Activated CD4-positive, alpha-beta memory T cell treated with anti-CD3 and anti-CD28 coated beads, Interleukin-2, amount 10 ng/mL, durations not matched to agents 7 days and 5 days (primary cell): Measurements from ENCODE around the gene FOXP1. TPM values are rescaled to one million over a fixed set of nuclear protein-coding genes. Genes with fewer than 3 reads are reported as not detected.
A peak's percentile ranks its signal among the peaks of the same experiment; 100 is the strongest.

ENCODE experiments used
- CTCF ChIA-PET: fragments of 350-600 bp; sonication (Branson Sonifier 250); formaldehyde crosslinking; loops from one replicate; lab custom pipeline; 2021; ENCODE audit warnings: antibody characterized with exemption, inconsistent platforms; lab: Charles Lee
- POLR2A ChIA-PET: fragments of 350-600 bp; sonication (Branson Sonifier 250); formaldehyde crosslinking; loops from one replicate; lab custom pipeline; 2021; ENCODE audit warnings: antibody characterized with exemption; lab: Charles Lee
- DNase-seq: peaks from one replicate; pipeline ENCODE4 v3.0.0-alpha.2; 2020
- H3K27ac Mint-ChIP-seq: one replicate; pipeline ENCODE4 v1.8.0; 2021; ENCODE audit warnings: mild to moderate bottlenecking, mixed read lengths
- H3K27me3 Mint-ChIP-seq: one replicate; pipeline ENCODE4 v1.8.0; 2021; ENCODE audit warnings: mixed read lengths
- H3K36me3 Mint-ChIP-seq: one replicate; pipeline ENCODE4 v1.8.0; 2021; ENCODE audit warnings: low read depth, mixed read lengths
- H3K4me1 Mint-ChIP-seq: one replicate; pipeline ENCODE4 v1.8.0; 2021; ENCODE audit warnings: mixed read lengths
- H3K4me3 Mint-ChIP-seq: one replicate; pipeline ENCODE4 v1.8.0; 2021; ENCODE audit warnings: mild to moderate bottlenecking, mixed read lengths
- H3K9me3 Mint-ChIP-seq: one replicate; pipeline ENCODE4 v1.8.0; 2021; ENCODE audit warnings: mixed read lengths
- total RNA-seq, 2 experiments: library from RNA; stranded (reverse); gene quantifications; one replicate each; pipeline ENCODE4 v1.2.3, GENCODE V29; 2021

Gene FOXP1
- total RNA-seq, 2 experiments from 2014 or later = 71.3 to 76.9 TPM

DNA sequence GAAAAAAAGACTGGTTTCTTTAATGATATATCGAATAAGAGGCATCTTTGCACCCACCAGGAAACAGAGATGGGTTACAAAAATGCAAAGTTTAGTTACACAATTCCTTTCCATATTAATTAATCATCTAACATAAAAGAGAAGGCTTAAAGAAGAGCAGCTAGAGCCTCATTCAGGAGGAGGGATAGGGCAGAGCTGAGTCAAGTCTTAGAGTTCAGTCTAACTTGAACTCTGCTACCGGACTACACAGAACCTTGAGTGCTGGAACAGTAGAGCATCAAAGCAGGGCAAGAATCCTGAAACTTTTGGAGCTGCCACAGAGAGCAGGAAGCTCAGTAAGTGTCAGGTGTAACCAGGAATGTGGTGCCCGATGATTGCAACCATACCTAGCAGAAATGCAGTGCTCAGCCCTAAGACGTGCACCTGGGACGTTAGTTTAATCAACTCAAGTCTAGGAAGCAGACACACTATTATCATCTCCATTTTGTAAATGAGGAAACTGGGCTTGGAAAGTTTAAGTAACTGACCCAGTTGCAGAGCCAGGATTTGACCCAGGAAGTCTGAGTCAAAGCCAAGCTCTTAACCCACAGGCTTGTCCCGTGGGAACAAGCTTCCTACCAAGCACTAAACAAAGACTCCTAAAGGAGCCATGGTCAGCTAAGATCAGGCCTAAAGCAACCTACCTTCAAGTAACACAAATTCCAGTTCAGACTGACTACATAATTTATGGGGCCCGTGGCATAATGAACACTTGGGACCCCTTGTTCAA lies 187.4 kb downstream of the FOXP1 start:
- CTCF ChIA-PET = interaction anchor here (2.4 kb wide), 1 partner anchor 47 kb away, joined by 7 read pairs; no protein-coding TSS in a partner anchor
- H3K27me3 Mint-ChIP-seq = peaks cover 2% of the 10 kb centered on the region
- no peaks in the 10 kb centered on the region for H3K36me3 Mint-ChIP-seq
- peaks cover 33% of the 10 kb centered on the region for H3K4me1 Mint-ChIP-seq
- DNase-seq = no peak
- POLR2A ChIA-PET = interaction anchor here (0.9 kb wide), 1 partner anchor 19 kb away, joined by 3 read pairs; no protein-coding TSS in a partner anchor
- H3K9me3 Mint-ChIP-seq = no peaks in the 10 kb centered on the region
- H3K27ac Mint-ChIP-seq = no peak overlapping the region
- no peak overlapping the region for H3K4me3 Mint-ChIP-seq

DNA sequence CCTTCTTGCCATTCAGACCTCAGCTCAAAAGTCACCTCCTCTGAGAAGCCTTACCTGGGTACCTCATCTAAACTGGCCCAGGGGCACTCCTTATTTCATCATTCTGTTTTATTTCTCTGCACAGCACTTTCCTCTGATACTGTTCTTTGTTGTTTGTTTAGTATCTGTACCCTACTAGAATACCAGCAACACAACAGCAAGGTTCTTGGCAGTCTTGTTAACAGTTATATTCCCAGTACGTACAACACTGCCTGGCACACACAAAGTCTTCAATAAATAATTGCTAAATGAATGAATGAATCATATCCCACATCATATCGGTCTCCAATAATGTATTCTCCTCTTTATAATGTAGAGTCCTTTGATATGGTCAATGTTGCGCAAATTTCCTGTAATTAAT lies 188.1 kb downstream of the FOXP1 start:
- H3K4me3 Mint-ChIP-seq = no peak overlapping the region
- no peak for DNase-seq
- H3K36me3 Mint-ChIP-seq = no peaks in the 10 kb centered on the region
- ChIA-PET POLR2A (no interaction called here), CTCF (interaction anchor here (0.5 kb wide), 1 partner anchor 21 kb away, joined by 4 read pairs; no protein-coding TSS in a partner anchor)
- H3K27ac Mint-ChIP-seq = no peak overlapping the region
- H3K4me1 Mint-ChIP-seq = peaks cover 39% of the 10 kb centered on the region
- peaks cover 2% of the 10 kb centered on the region for H3K27me3 Mint-ChIP-seq
- no peaks in the 10 kb centered on the region for H3K9me3 Mint-ChIP-seq

DNA sequence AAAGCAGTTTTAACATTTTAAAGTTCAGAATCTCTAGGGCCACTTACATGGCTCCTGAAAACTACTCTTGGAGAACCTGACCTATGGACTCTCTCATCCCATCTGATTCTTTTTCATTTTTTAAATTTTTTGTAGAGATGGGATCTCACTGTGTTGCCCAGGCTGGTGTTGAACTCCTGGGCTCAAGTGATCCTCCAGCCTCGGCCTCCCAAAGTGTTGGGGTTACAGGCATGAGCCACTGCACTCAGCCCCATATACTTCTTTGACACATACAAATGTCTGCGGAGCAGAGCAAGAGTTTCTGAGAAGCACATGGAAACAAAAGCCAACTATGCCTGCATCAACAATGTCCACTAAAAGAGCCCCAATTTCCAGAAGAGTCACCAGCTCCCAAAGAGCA lies 189.8 kb downstream of the FOXP1 start:
- peaks cover 2% of the 10 kb centered on the region for H3K27me3 Mint-ChIP-seq
- no peaks in the 10 kb centered on the region for H3K9me3 Mint-ChIP-seq
- H3K4me3 Mint-ChIP-seq = no peak overlapping the region
- no peaks in the 10 kb centered on the region for H3K36me3 Mint-ChIP-seq
- no peak overlapping the region for H3K27ac Mint-ChIP-seq
- no peak for DNase-seq
- H3K4me1 Mint-ChIP-seq = peaks cover 46% of the 10 kb centered on the region
- ChIA-PET POLR2A (no interaction called here), CTCF (no interaction called here)

DNA sequence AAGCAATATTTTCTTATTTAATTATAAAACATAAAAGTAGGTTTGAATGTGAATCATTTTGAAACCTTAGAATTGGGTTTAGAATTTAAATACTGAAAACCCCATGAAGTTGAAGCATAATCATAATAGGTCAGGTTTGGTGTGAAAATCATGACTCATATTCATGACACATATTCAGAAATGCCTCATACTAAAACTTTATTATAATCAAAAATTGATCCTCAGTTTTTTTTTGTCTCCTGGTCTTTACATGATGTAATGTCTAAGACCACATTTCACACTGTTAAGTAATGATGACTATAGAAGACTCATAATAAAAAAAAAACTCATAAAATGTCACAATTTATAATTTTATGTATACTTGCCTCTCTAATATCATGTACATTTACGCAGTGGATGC lies 190.4 kb downstream of the FOXP1 start:
- Mint-ChIP-seq H3K9me3 (no peaks in the 10 kb centered on the region), H3K27ac (no peak overlapping the region), H3K4me3 (no peak overlapping the region), H3K36me3 (no peaks in the 10 kb centered on the region), H3K27me3 (peaks cover 2% of the 10 kb centered on the region), H3K4me1 (peaks cover 43% of the 10 kb centered on the region)
- POLR2A ChIA-PET = no interaction called here
- CTCF ChIA-PET = no interaction called here
- no peak for DNase-seq

DNA sequence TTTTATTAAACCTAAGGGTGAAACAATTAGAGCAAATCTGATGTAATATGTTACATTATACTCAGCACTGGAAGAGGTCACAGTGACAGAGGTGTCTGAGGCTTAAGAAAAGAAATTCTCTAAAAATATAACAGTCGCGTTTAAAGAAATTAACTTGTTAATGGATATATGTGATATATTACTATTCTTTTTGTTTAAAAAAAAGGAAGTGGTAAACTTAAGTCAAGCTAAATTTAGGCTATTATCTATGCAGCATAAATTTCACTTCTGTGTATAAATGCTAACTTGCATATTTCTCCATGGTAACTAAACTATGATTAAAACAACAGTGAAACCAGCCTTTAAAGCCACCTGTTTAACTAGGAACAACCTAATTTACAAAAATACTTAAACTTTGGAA lies 191.3 kb downstream of the FOXP1 start:
- DNase-seq = no peak
- CTCF ChIA-PET = no interaction called here
- no peaks in the 10 kb centered on the region for H3K9me3 Mint-ChIP-seq
- peaks cover 2% of the 10 kb centered on the region for H3K27me3 Mint-ChIP-seq
- no peaks in the 10 kb centered on the region for H3K36me3 Mint-ChIP-seq
- H3K27ac Mint-ChIP-seq = no peak overlapping the region
- POLR2A ChIA-PET = no interaction called here
- H3K4me3 Mint-ChIP-seq = no peak overlapping the region
- peaks cover 34% of the 10 kb centered on the region for H3K4me1 Mint-ChIP-seq

DNA sequence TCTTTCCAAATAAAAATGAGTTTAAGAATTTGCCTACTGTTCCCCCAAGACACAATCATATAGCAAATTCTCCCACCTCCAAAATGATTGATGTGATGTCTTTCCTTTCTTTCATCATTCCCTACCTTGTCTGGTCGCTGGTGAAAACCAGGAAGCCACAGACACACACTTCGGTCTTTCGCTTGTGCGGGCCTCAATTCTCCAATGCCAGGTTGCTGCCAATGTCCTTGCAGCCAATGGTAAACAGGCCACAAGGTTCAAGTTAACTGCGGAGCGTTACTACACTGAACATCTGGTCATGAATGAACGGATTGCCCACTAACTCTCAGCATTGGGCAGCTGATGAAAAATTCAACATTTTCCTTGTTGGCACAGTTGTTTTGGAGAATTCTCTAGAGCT lies 192.2 kb downstream of the FOXP1 start:
- no peaks in the 10 kb centered on the region for H3K36me3 Mint-ChIP-seq
- H3K4me3 Mint-ChIP-seq = no peak overlapping the region
- CTCF ChIA-PET = no interaction called here
- peak overlapping the region; percentile 1 for H3K27ac Mint-ChIP-seq
- POLR2A ChIA-PET = interaction anchor here (2.3 kb wide), 1 partner anchor 32 kb away, joined by 7 read pairs; no protein-coding TSS in a partner anchor
- no peaks in the 10 kb centered on the region for H3K9me3 Mint-ChIP-seq
- H3K27me3 Mint-ChIP-seq = peaks cover 2% of the 10 kb centered on the region
- no peak for DNase-seq
- peaks cover 34% of the 10 kb centered on the region for H3K4me1 Mint-ChIP-seq

DNA sequence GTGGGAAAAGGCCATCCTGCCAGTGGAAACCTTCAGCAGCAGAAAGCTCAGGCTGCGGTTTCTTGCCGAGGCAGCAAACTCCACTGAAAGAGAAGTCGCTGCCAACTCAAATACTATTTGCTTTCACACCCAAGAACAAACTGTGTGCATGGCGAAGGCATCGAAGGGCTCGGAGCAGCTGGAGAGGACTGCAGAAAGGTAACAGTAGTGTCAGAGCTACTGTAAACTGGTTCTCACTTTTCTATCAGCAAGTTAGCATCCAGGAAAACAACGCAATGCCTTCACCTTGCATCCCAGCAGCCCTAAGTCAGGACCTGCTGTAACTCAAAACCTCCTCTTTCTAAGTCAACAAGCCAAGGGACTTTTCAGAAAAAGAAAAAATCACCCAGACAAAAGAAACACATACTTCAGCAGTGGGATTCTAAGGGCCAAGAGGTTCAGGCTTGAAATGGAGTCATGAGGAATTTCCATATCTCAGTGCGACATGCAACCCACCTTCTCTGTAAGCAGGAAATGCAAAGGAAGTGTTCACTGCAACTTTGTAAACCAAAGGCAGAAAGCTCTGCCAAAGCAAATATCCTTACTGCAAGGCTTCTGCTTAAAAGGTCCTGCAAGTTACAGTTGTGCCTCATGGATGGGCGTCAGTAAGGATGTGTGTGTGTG lies 193.5 kb downstream of the FOXP1 start:
- DNase-seq = peak; percentile 18
- POLR2A ChIA-PET = interaction anchor here (0.8 to 2.3 kb wide), 4 partner anchors 8 to 303 kb away, joined by 3 to 7 read pairs (median 3); no protein-coding TSS in a partner anchor
- Mint-ChIP-seq H3K36me3 (no peaks in the 10 kb centered on the region), H3K27ac (peak overlapping the region; percentile 42), H3K27me3 (peaks cover 2% of the 10 kb centered on the region), H3K4me1 (peaks cover 38% of the 10 kb centered on the region), H3K9me3 (no peaks in the 10 kb centered on the region), H3K4me3 (peak overlapping the region; percentile 29)
- CTCF ChIA-PET = interaction anchor here (1.6 kb wide), 1 partner anchor 8 kb away, joined by 4 read pairs; no protein-coding TSS in a partner anchor

DNA sequence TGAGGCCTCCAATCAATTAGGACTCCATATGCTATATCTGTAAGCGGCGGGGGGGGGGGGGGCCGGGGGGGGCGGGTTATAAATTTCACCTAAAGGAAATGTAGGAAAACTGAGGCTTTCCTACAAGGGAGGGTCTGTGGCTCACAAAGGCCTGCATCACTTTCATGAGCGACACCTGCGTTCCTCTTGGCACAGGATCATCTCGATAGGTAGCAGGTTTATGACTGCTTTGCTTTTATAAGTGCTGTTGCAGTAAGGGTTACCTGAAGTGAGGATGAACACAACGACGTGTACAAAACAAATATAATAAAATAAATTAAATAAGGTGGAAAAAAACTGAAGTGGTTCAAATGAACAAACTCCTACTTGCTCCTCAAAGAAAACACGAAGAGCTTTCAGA lies 194.3 kb downstream of the FOXP1 start:
- H3K4me1 Mint-ChIP-seq = peaks cover 46% of the 10 kb centered on the region
- no peaks in the 10 kb centered on the region for H3K9me3 Mint-ChIP-seq
- peaks cover 2% of the 10 kb centered on the region for H3K27me3 Mint-ChIP-seq
- DNase-seq = no peak
- H3K36me3 Mint-ChIP-seq = no peaks in the 10 kb centered on the region
- no peak overlapping the region for H3K27ac Mint-ChIP-seq
- POLR2A ChIA-PET = interaction anchor here (1.0 to 2.3 kb wide), 3 partner anchors 9 to 65 kb away, joined by 3 to 7 read pairs (median 3); no protein-coding TSS in a partner anchor
- H3K4me3 Mint-ChIP-seq = no peak overlapping the region
- CTCF ChIA-PET = interaction anchor here (1.6 kb wide), 1 partner anchor 9 kb away, joined by 4 read pairs; no protein-coding TSS in a partner anchor

DNA sequence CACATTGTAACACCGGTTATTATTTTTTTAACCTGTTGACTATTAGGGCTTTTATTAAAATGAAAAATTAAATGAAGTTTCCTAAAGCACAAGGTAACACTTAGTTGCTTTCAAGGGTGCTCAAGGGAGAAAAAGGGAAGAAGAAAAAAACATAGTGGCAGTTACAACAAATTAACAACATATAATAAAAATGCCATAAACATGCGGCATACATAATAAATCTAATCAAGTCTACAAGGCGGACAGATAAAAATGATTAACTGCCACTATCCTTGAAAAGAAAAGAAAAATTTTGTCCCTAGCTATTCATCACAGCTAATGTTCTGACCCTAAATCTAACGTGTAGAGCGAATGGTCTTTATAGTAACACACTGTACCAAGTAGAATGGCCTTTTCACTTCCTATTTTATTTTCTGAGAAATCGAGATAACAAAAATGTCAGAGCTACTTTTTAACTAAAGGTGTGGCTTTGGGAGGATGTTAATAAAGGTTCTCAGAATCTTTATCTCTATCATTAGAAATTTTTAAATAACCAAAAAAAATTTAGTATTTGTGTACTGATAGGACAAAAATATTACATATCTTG lies 194.9 kb downstream of the FOXP1 start:
- CTCF ChIA-PET = interaction anchor here (1.6 kb wide), 1 partner anchor 9 kb away, joined by 4 read pairs; no protein-coding TSS in a partner anchor
- Mint-ChIP-seq H3K9me3 (no peaks in the 10 kb centered on the region), H3K27me3 (peaks cover 2% of the 10 kb centered on the region), H3K4me1 (peaks cover 49% of the 10 kb centered on the region), H3K4me3 (no peak overlapping the region), H3K27ac (no peak overlapping the region), H3K36me3 (no peaks in the 10 kb centered on the region)
- DNase-seq = no peak
- POLR2A ChIA-PET = interaction anchor here (1.3 kb wide), 1 partner anchor 66 kb away, joined by 3 read pairs; no protein-coding TSS in a partner anchor

DNA sequence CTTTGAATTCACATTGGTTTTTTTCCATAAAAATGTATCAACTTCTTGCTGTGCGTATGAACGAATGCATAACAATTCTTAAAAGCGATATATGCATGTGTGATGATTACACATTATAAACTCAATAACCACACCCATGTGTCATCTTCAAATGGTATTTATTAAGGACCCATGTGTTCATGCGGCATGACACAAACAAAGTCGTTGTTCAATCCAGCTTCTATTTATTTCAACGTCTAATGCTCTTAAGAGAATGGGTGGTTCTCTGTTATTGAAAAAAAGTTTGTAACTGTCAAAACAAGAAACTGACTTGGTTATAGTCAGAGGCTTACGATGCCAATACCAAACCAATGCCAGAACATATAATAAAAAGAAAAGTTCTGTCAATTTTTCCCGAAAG lies 195.9 kb downstream of the FOXP1 start:
- Mint-ChIP-seq H3K9me3 (no peaks in the 10 kb centered on the region), H3K36me3 (no peaks in the 10 kb centered on the region), H3K27me3 (peaks cover 2% of the 10 kb centered on the region), H3K27ac (no peak overlapping the region), H3K4me3 (no peak overlapping the region), H3K4me1 (peaks cover 54% of the 10 kb centered on the region)
- POLR2A ChIA-PET = no interaction called here
- no peak for DNase-seq
- CTCF ChIA-PET = interaction anchor here (0.9 to 1.4 kb wide), 2 partner anchors 10 to 11 kb away, joined by 5 read pairs; no protein-coding TSS in a partner anchor

DNA sequence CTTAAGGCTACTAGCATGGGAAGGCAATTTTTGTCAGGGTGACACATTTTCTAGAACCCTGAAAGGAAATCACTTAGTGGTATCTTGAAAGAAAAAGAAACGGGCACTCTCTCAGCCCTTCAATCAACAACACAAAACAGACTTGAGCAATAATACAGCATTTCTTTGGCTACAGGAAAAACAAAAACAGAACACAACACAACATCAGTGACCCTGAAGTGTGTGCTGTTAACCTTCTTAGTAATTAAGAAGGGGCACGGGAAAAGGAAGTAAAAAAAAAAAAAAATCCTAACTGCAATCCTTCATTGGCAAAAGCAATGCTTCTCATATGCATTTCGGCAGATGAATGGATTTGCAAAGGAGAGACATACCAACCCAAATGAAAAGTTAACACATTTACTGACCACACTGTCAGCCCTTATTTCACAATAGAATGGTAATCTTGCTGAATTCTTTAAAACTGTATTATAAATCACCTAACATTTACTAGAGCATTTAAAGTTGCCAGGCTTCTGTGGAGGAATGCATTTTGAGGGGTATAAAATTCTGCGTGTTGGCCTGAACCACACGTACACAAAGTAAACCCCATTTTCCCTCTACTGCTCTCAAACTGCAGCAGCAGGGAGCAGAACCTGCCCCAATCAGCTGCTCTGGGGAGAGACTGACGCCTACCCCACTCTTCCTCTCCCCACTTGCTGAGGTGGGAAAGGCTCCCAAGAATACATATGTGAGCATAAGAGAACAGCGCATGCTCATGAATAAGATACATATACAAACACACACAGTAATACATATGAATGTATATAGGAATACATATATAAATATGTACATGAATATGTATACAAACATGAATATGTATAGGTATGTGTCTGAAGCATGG lies 198.5 kb downstream of the FOXP1 start:
- Mint-ChIP-seq H3K4me1 (peaks cover 43% of the 10 kb centered on the region), H3K27me3 (no peaks in the 10 kb centered on the region), H3K27ac (peak overlapping the region; percentile 23), H3K9me3 (no peaks in the 10 kb centered on the region), H3K4me3 (no peak overlapping the region), H3K36me3 (no peaks in the 10 kb centered on the region)
- DNase-seq = no peak
- ChIA-PET POLR2A (interaction anchor here (2.6 kb wide), 1 partner anchor 24 kb away, joined by 13 read pairs; no protein-coding TSS in a partner anchor), CTCF (interaction anchor here (2.3 kb wide), 1 partner anchor 10 kb away, joined by 5 read pairs; no protein-coding TSS in a partner anchor)

DNA sequence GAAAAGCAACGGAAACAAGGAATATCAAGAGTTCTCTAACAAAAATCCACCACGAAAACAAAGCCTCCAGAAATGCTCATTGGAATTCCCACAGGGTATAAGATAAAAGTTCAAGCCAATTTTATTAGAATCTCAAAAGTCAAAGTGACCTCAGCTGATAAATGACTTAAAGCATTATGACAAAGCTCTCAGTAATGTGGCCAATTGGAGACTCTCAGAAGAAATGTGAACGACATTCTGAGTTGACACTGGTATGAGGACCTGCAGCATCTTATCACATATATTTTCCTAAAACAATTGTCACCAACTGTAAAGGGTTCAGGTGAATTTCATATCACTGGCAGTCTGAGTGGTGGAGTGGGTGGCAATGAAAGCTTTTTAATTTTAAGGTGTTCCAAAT lies 199.1 kb downstream of the FOXP1 start:
- H3K36me3 Mint-ChIP-seq = no peaks in the 10 kb centered on the region
- no peaks in the 10 kb centered on the region for H3K9me3 Mint-ChIP-seq
- ChIA-PET CTCF (interaction anchor here (2.3 kb wide), 1 partner anchor 10 kb away, joined by 5 read pairs; no protein-coding TSS in a partner anchor), POLR2A (interaction anchor here (1.4 to 2.6 kb wide), 2 partner anchors 23 to 26 kb away, joined by 5 to 13 read pairs; no protein-coding TSS in a partner anchor)
- H3K4me3 Mint-ChIP-seq = no peak overlapping the region
- H3K27me3 Mint-ChIP-seq = no peaks in the 10 kb centered on the region
- H3K4me1 Mint-ChIP-seq = peaks cover 43% of the 10 kb centered on the region
- peak overlapping the region; percentile 23 for H3K27ac Mint-ChIP-seq
- DNase-seq = no peak
